ENCODE data around the gene TIE1.

TIE1 gene

GRCh38 chr1:43338001-43338400, 37.2 kb downstream of the TIE1 start:
- DNase-seq (ENCODE audit: low spot score), result no peak

- no peak for DNase-seq (ENCODE audit: low spot score)
Observed at GRCh38 chr1:43339584-43340232, 38.9 kb downstream of the TIE1 start.

GRCh38 chr1:43340559-43340958, 39.8 kb downstream of the TIE1 start:
- DNase-seq (ENCODE audit: low spot score), result no peak

- DNase-seq (ENCODE audit: low spot score), result no peak
Observed at GRCh38 chr1:43344267-43344850, 43.6 kb downstream of the TIE1 start.

GRCh38 chr1:43345120-43345519, 44.3 kb downstream of the TIE1 start:
- no peak for DNase-seq (ENCODE audit: low spot score)

- DNase-seq (ENCODE audit: low spot score), result no peak
Observed at GRCh38 chr1:43346636-43347035, 45.9 kb downstream of the TIE1 start.

- DNase-seq (ENCODE audit: low spot score), result peak; percentile 26
Observed at GRCh38 chr1:43348343-43348808, 47.6 kb downstream of the TIE1 start.

GRCh38 chr1:43348809-43349593, 48.2 kb downstream of the TIE1 start:
- peak; percentile 83 for DNase-seq (ENCODE audit: low spot score)

- no peak for DNase-seq (ENCODE audit: low spot score)
Observed at GRCh38 chr1:43349594-43350306, 49.0 kb downstream of the TIE1 start.

GRCh38 chr1:43350976-43351375, 50.2 kb downstream of the TIE1 start:
- no peak for DNase-seq (ENCODE audit: low spot score)

- DNase-seq (ENCODE audit: low spot score), result no peak
Observed at GRCh38 chr1:43351421-43352350, 50.9 kb downstream of the TIE1 start.

- DNase-seq (ENCODE audit: low spot score), result no peak
Observed at GRCh38 chr1:43352351-43352705, 51.5 kb downstream of the TIE1 start.

GRCh38 chr1:43352881-43353280, 52.1 kb downstream of the TIE1 start:
- DNase-seq (ENCODE audit: low spot score), result no peak

- DNase-seq (ENCODE audit: low spot score), result no peak
Observed at GRCh38 chr1:43354471-43354870, 53.7 kb downstream of the TIE1 start.

GRCh38 chr1:43354936-43355335, 54.2 kb downstream of the TIE1 start:
- no peak for DNase-seq (ENCODE audit: low spot score)

GRCh38 chr1:43357251-43357650, 56.5 kb downstream of the TIE1 start:
- DNase-seq (ENCODE audit: low spot score), result no peak

GRCh38 chr1:43358121-43358745, 57.5 kb downstream of the TIE1 start:
- DNase-seq (ENCODE audit: low spot score), result peak; percentile 50

GRCh38 chr1:43358746-43359693, 58.2 kb downstream of the TIE1 start, which contains the start of gene CDC20:
CDC20 (plus strand) TSS chr1:43358981; CDS start chr1:43359216, 235 bp downstream.
- DNase-seq (ENCODE audit: low spot score), result peak; percentile 97

- DNase-seq (ENCODE audit: low spot score), result no peak
Observed at GRCh38 chr1:43359696-43360095, 58.9 kb downstream of the TIE1 start.

- DNase-seq (ENCODE audit: low spot score), result no peak
Observed at GRCh38 chr1:43360616-43361015, 59.8 kb downstream of the TIE1 start.

Measured in GM03348 (cell line).